Heart left ventricle (tissue), 16 donors: ENCODE results near the gene OTOF. TPM values are rescaled to one million over a fixed set of nuclear protein-coding genes. Genes with fewer than 3 reads are reported as not detected.

Source experiments
- ATAC-seq, 4 donors: fragments of 200-7000 bp; cut with Tn5 transposase; one replicate each; pipeline ENCODE4 v1.9.1; 2020 to 2022; ENCODE audit warnings: moderate library complexity in 4 of 4, mild to moderate bottlenecking in 3 of 4, moderate number of reproducible peaks in 1 of 4
- DNase-seq, 5 donors: peaks; one replicate each; pipeline ENCODE4 v3.0.0-alpha.2; 2020
- H3K27ac ChIP-seq, 12 donors: fragments of 200-600 bp; sonication (generic) in 4 of 12; one replicate each; pipeline versions ENCODE4 v1.5.0 to v1.8.0; 2016 to 2022; ENCODE audit warnings: mild to moderate bottlenecking in 2 of 12
- H3K27me3 ChIP-seq, 9 donors: fragments of 200-600 bp; sonication (generic) in 2 of 9; one replicate each; pipeline versions ENCODE4 v1.5.1 to v1.8.0; 2016 to 2022; ENCODE audit warnings: mild to moderate bottlenecking in 3 of 9
- H3K36me3 ChIP-seq, 9 donors: fragments of 200-600 bp; sonication (generic) in 2 of 9; one replicate each; pipeline versions ENCODE4 v1.5.0 to v1.8.0; 2018 to 2022; ENCODE audit warnings: mild to moderate bottlenecking in 2 of 9
- H3K4me1 ChIP-seq, 12 donors: fragments of 200-600 bp; sonication (generic) in 4 of 12; one replicate each; pipeline versions ENCODE4 v1.5.0 to v1.8.0; 2016 to 2022; ENCODE audit warnings: mild to moderate bottlenecking in 3 of 12
- H3K4me3 ChIP-seq, 12 donors: fragments of 200-600 bp; sonication (generic) in 4 of 12; one replicate each; pipeline versions ENCODE4 v1.5.0 to v1.8.0; 2017 to 2022; ENCODE audit warnings: mild to moderate bottlenecking in 9 of 12, moderate library complexity in 4 of 12
- H3K9me3 ChIP-seq, 12 donors: fragments of 200-600 bp; sonication (generic) in 4 of 12; one replicate each; pipeline versions ENCODE4 v1.5.0 to v1.8.0; 2016 to 2022; ENCODE audit warnings: mild to moderate bottlenecking in 1 of 12
- CTCF ChIP-seq, 12 donors: fragments of 200-600 bp; sonication (generic) in 4 of 12; IDR thresholded peaks; one replicate each; pipeline versions ENCODE4 v1.5.0 to v1.8.0; 2018 to 2022; ENCODE audit warnings: antibody characterized with exemption in 12 of 12, mild to moderate bottlenecking in 5 of 12
- POLR2A ChIP-seq, 2 donors: fragments of 450-650 bp; IDR thresholded peaks; one replicate each; pipeline ENCODE4 v1.6.1; 2017; ENCODE audit warnings: antibody characterized with exemption in 2 of 2, mild to moderate bottlenecking in 2 of 2, moderate library complexity in 2 of 2
- whole genome bisulfite sequencing, 4 donors: extraction: QIAGEN DNeasy Blood & Tissue Kit in 2 of 4; methylation state at CpG; one replicate each; pipeline versions ENCODE4 v1.1.5 to v1.1.7; 2013 to 2018; 5-methylcytosine and 5-hydroxymethylcytosine counted together
- intact Hi-C, 10 donors: fragments of 100-400 bp; cut with DNase I; formaldehyde crosslinking; loops; one replicate each; pipeline versions ENCODE4 v1.11.1 to v1.14.2; 2022
- polyA plus RNA-seq, 2 donors: library from polyadenylated mRNA; stranded (reverse); fragments of 200-250 nt; gene quantifications; one replicate each; pipeline ENCODE4 v1.2.3, GENCODE V29; 2013
- total RNA-seq, 9 donors: library from RNA; depleted of rRNA in 2 of 9; stranded (reverse); fragments of >200 nt in 2 of 9; fragmentation: NEBNext Ultra II Directional in 3 of 9; extraction: Animal tissue kit (Norgen Biotek cat#: 25700) in 3 of 9; gene quantifications; one replicate each; pipeline versions ENCODE4 v1.1.0 to v1.2.4, GENCODE V29; 2016 to 2023
- donor health status: ischemic (EF 13 %, LVEDD 7.1; RV severe dilation, severe dysfunction).
- donor health status: healthy with polysubstance abuse.
- donor health status: DM: no; HTN: yes; CAD: no.
- donor health status: DM: no; HTN: no; CAD: no.
- donor health status: ischemic (EF 25% LVEDD 6.9; RV normal size, moderate dysfunction).
- donor health status: ischemic (EF 25% LVEDD 5.7; RV mildly dilated, moderate dysfunction).
- donor health status: healthy.
- donor health status: DM: yes; HTN: yes; CAD: no.
- donor health status: ischemic (EF 35%, LVEDD 5.7; RV mildly dilated, moderate dysfunction).
- donor health status: nonischemic (EF 11% LVEDD 7.7; RV severe dilation, severe dysfunction).
- donor health status: DM: yes; HTN: yes; CAD: no.
- donor health status: PGD.
- donor health status: ischemic (EF 29% LVEDD 5.4; RV normal size, mild dysfunction).
- donor health status: nonischemic (EF 23%, LVEDD 6.1; RV moderate dilation, normal function).

OTOF gene
- total and polyA plus RNA-seq, 11 donors, result 0.03 to 0.14 (median 0.04) TPM; not detected in 8

GRCh38 chr2:26411419-26411818, 66.5 kb downstream of the OTOF start:
- no peak for DNase-seq

GRCh38 chr2:26410764-26411243, 67.1 kb downstream of the OTOF start:
- intact Hi-C loops, result no loop called here
- Histone ChIP-seq H3K9me3 (no peaks in the 10 kb centered on the region), H3K4me3 (no peak overlapping the region), H3K27ac (no peak overlapping the region), H3K36me3 (no peaks in the 10 kb centered on the region), H3K27me3 (peaks cover 0 to 4% (median 0%) of the 10 kb centered on the region in 9 donors), H3K4me1 (no peaks in the 10 kb centered on the region)
- 79 to 89% (median 81%) methylated on average over 2 of the region's 2 CpGs for WGBS, 4 donors
- no peak for ATAC-seq
- TF ChIP-seq POLR2A (IDR thresholded peaks at IDR 0.05) (no peak), CTCF (IDR thresholded peaks at IDR 0.05) (no peak)
- DNase-seq, result no peak

More at GRCh38 chr2:26411419-26411818, 66.5 kb downstream of the OTOF start:
- H3K4me1 ChIP-seq, result no peaks in the 10 kb centered on the region
- 92 to 96% (median 95%) methylated on average over 6 of the region's 6 CpGs for whole genome bisulfite sequencing, 4 donors
- intact Hi-C loops, result no loop called here
- no peak for ATAC-seq
- H3K27ac ChIP-seq, result no peak overlapping the region
- H3K4me3 ChIP-seq, result no peak overlapping the region
- H3K9me3 ChIP-seq, result no peaks in the 10 kb centered on the region
- H3K27me3 ChIP-seq, result peaks cover 0 to 4% (median 0%) of the 10 kb centered on the region in 9 donors
- no peaks in the 10 kb centered on the region for H3K36me3 ChIP-seq
- TF ChIP-seq POLR2A (IDR thresholded peaks at IDR 0.05), result no peak

- no peak for ATAC-seq
- no peak overlapping the region for H3K27ac ChIP-seq
- peaks cover 0 to 4% (median 0%) of the 10 kb centered on the region in 9 donors for H3K27me3 ChIP-seq
- H3K4me3 ChIP-seq, result no peak overlapping the region
- no peak for TF ChIP-seq POLR2A (IDR thresholded peaks at IDR 0.05)
- WGBS, 4 donors, result 37 to 92% (median 81%) methylated on average over 1 of the region's 1 CpG
- H3K4me1 ChIP-seq, result no peaks in the 10 kb centered on the region
- H3K9me3 ChIP-seq, result no peaks in the 10 kb centered on the region
- H3K36me3 ChIP-seq, result no peaks in the 10 kb centered on the region
- intact Hi-C loops, result no loop called here
- DNase-seq, result no peak
Measured at GRCh38 chr2:26409785-26410184, 68.1 kb downstream of the OTOF start.

- Histone ChIP-seq H3K4me1 (no peaks in the 10 kb centered on the region), H3K36me3 (no peaks in the 10 kb centered on the region), H3K27ac (no peak overlapping the region), H3K9me3 (no peaks in the 10 kb centered on the region), H3K4me3 (no peak overlapping the region), H3K27me3 (peaks cover 0 to 4% (median 0%) of the 10 kb centered on the region in 9 donors)
- intact Hi-C loops, result no loop called here
- no peak for TF ChIP-seq CTCF (IDR thresholded peaks at IDR 0.05)
- TF ChIP-seq POLR2A (IDR thresholded peaks at IDR 0.05), result no peak
- no peak for ATAC-seq
- DNase-seq, result no peak
- 56 to 71% (median 63%) methylated on average over 9 of the region's 9 CpGs for WGBS, 4 donors
Measured at GRCh38 chr2:26407526-26407925, 70.4 kb downstream of the OTOF start.

Other genes starting within 250 kb of the OTOF start
- gene HADHA, start 233.5 kb downstream of the OTOF start, total RNA-seq, result 100 to 1,000 TPM; 285 to 786 (median 407) TPM
- 100 to 1,000 TPM; 202 to 235 TPM for gene HADHA, start 233.5 kb downstream of the OTOF start, polyA plus RNA-seq
- 1,000 to 10,000 TPM in 4 of 9 donors, 100 to 1,000 TPM in 5; 684 to 1,915 (median 836) TPM for gene HADHB, start 233.2 kb downstream of the OTOF start, total RNA-seq
- gene HADHB, start 233.2 kb downstream of the OTOF start, polyA plus RNA-seq, result 100 to 1,000 TPM; 526 TPM
- 10 to 100 TPM in 6 of 9 donors, 1 to 10 TPM in 3; 8.1 to 14.9 (median 12.0) TPM for gene SELENOI, start 132.0 kb downstream of the OTOF start, total RNA-seq
- gene SELENOI, start 132.0 kb downstream of the OTOF start, polyA plus RNA-seq, result 10 to 100 TPM in 1 of 2 donors, 1 to 10 TPM in 1; 1.9 to 10.2 TPM
- under 1 TPM in 2 of 9 donors, not detected in 7; 0.13 to 0.69 TPM for gene ADGRF3, start 131.3 kb downstream of the OTOF start, total RNA-seq
- under 1 TPM in 1 of 2 donors, not detected in 1; 0.08 TPM for gene ADGRF3, start 131.3 kb downstream of the OTOF start, polyA plus RNA-seq
- gene DRC1, start 76.2 kb downstream of the OTOF start, total RNA-seq, result under 1 TPM in 2 of 9 donors, not detected in 7; 0.44 to 0.73 TPM
- under 1 TPM in 1 of 2 donors, not detected in 1; 0.15 TPM for gene DRC1, start 76.2 kb downstream of the OTOF start, polyA plus RNA-seq
- not detected for gene CIB4, start 163.2 kb upstream of the OTOF start, total RNA-seq
- not detected for gene CIB4, start 163.2 kb upstream of the OTOF start, polyA plus RNA-seq
- 10 to 100 TPM in 1 of 9 donors, 1 to 10 TPM in 6, under 1 TPM in 2; 0.61 to 12.2 (median 2.1) TPM for gene KCNK3, start 214.6 kb upstream of the OTOF start, total RNA-seq
- 1 to 10 TPM; 1.9 to 3.7 TPM for gene KCNK3, start 214.6 kb upstream of the OTOF start, polyA plus RNA-seq